Spleen (tissue), 7 donors: Measurements from ENCODE around the gene SGO2.

Experiments
- POLR2AphosphoS5 ChIP-seq, 3 donors: sonication (generic); formaldehyde crosslinking; IDR thresholded peaks; one replicate each; pipeline ENCODE4 v1.5.1; 2017; ENCODE audit warnings: antibody characterized with exemption in 3 of 3
- TF ChIP-seq, protein P1 (sequence below), 11 experiments: fragments of 200-600 bp in 7 of 11; fragments of 450-650 bp in 4 of 11; sonication (generic) in 4 of 11; IDR thresholded peaks in 8 of 11; conservative IDR thresholded peaks in 3 of 11; 1 replicate in 7 of 11; 2 replicates in 4 of 11; pipeline versions ENCODE4 v1.4.0 to v1.8.0; 2016 to 2021; ENCODE audit warnings: antibody characterized with exemption in 11 of 11, inconsistent platforms in 4 of 11, mild to moderate bottlenecking in 1 of 11
- donor health status: DM: no; HTN: no; CAD: no; lungs with moderate emphysema.
- donor health status: DM: no; HTN: no; CAD: no.
- donor health status: DM: no; HTN: no; CAD: no.

DNA sequence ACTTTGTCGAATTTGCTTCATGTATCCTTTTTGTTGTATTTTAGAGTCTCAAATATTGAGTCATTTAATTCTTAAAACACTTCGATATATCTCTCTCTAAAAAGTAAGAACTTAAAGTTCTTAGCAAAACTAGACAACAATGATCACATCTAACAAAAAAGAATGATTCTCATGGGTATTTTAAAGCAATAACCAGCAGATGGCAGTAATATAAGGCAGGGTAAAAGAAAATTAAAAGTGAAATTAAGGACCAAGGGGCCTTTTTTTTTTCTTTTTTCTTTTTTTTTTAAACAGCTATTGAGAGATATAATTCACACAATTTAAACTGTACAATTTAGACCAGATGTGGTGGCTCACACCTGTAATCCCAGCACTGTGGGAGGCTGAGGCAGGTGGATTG, 50.0 kb downstream of the SGO2 start:
- TF ChIP-seq, protein P1, sequence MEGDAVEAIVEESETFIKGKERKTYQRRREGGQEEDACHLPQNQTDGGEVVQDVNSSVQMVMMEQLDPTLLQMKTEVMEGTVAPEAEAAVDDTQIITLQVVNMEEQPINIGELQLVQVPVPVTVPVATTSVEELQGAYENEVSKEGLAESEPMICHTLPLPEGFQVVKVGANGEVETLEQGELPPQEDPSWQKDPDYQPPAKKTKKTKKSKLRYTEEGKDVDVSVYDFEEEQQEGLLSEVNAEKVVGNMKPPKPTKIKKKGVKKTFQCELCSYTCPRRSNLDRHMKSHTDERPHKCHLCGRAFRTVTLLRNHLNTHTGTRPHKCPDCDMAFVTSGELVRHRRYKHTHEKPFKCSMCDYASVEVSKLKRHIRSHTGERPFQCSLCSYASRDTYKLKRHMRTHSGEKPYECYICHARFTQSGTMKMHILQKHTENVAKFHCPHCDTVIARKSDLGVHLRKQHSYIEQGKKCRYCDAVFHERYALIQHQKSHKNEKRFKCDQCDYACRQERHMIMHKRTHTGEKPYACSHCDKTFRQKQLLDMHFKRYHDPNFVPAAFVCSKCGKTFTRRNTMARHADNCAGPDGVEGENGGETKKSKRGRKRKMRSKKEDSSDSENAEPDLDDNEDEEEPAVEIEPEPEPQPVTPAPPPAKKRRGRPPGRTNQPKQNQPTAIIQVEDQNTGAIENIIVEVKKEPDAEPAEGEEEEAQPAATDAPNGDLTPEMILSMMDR (IDR thresholded peaks at IDR 0.05 in 8 of 11, conservative IDR thresholded peaks at IDR 0.05 in 3 of 11), result peak in 8 of 11 experiments; percentile 14 to 44 (median 30)
- TF ChIP-seq POLR2AphosphoS5 (IDR thresholded peaks at IDR 0.05), result no peak
